Measurements from ENCODE around the gene GIMD1.

GIMD1 gene

DNA sequence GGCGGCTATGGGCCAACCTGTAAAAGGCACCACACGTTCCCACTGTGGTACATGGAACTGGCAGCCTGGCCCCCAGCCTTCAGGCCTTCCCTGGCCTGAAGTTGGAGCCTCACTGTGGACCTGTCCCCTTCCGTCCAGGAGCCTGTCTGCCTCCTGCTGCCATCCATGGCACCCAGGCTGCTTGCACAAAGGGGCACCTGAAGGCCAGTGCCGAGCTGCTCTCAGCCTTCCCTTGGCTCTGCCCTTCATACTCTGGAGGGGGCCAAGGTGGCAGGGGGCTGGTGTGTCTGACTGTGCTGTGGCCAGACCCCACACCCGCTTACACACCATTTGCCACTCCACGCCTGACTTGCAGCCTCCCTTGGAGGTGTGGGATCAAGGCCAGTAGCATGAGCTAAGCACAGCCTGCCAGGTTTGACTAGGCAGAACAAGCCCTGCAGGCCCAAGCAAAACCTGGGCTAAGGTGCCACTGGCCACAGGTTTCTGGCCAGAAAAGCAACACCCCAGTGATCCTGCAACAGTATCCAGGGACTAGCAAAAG lies 17.3 kb upstream of the GIMD1 start:
- POLR2A ChIA-PET: no interaction called here
- TF ChIP-seq, protein P1, sequence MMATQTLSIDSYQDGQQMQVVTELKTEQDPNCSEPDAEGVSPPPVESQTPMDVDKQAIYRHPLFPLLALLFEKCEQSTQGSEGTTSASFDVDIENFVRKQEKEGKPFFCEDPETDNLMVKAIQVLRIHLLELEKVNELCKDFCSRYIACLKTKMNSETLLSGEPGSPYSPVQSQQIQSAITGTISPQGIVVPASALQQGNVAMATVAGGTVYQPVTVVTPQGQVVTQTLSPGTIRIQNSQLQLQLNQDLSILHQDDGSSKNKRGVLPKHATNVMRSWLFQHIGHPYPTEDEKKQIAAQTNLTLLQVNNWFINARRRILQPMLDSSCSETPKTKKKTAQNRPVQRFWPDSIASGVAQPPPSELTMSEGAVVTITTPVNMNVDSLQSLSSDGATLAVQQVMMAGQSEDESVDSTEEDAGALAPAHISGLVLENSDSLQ (IDR thresholded peaks at IDR 0.05): no peak
- no peak for TF ChIP-seq L3MBTL2 (conservative IDR thresholded peaks at IDR 0.05)
- TF ChIP-seq FOXK2 (IDR thresholded peaks at IDR 0.05): no peak
- no peak for TF ChIP-seq NFRKB (IDR thresholded peaks at IDR 0.05)
- no peak for TF ChIP-seq BHLHE40 (IDR thresholded peaks at IDR 0.05; ENCODE audit: borderline replicate concordance)
- TF ChIP-seq SUZ12 (IDR thresholded peaks at IDR 0.05): no peak
- no peak for TF ChIP-seq ELF4 (IDR thresholded peaks at IDR 0.05)
- TF ChIP-seq FOXA1 (IDR thresholded peaks at IDR 0.05): no peak
- DNase-seq (ENCODE audit: extremely low spot score): no peak
- CTCF ChIA-PET: no interaction called here

DNA sequence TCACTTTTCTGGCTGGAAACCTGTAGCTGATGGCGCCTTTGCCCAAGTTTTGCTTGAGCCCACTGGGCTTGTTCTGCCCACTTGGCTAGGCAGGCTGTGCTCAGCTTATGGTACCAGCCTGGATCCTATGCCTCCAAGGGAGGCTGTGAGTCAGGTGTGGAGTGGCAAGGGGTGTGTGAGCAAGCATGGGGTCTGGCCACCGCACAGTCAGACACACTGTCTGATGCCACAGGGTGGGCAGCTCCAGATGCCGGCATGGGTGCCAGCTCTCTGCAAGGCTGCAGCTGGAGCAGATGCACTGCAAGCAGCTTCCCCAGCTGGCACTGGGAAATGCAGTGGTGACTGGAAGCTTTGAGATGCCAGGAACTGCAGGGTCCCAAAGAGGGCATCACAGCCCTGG lies 16.3 kb upstream of the GIMD1 start:
- TF ChIP-seq FOXM1 (IDR thresholded peaks at IDR 0.05; ENCODE audit: borderline replicate concordance) (no peak), SUZ12 (IDR thresholded peaks at IDR 0.05) (no peak)
- CTCF ChIA-PET: no interaction called here
- DNase-seq (ENCODE audit: extremely low spot score): no peak
- POLR2A ChIA-PET: no interaction called here

- POLR2A ChIA-PET: no interaction called here
- no peak for DNase-seq (ENCODE audit: extremely low spot score)
- TF ChIP-seq ARNT (IDR thresholded peaks at IDR 0.05) (no peak), LEF1 (IDR thresholded peaks at IDR 0.05; ENCODE audit: borderline replicate concordance) (no peak)
- TF ChIP-seq, protein P1 (IDR thresholded peaks at IDR 0.05): no peak
- CTCF ChIA-PET: no interaction called here
These were observed 11.6 kb upstream of the GIMD1 start for GRCh38 chr4:106380179-106380578.

DNA sequence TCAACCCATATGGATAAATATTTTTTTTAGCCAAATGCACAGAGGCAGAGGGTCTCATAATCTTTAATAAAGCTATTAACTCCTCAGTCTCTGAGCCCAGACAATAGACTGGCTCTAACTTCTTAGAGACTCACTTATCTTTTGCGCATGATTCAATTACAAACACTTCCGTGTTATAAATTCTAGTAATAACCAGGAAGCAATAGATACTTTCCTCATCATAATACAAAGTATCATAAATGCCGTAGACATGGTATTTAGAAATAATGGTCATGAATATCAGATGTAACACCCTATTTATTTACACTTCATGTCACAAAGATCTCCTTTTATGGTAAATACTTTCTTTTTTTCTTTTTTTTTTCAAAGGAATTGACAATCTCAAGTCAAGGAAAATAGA lies 4.4 kb upstream of the GIMD1 start:
- DNase-seq (ENCODE audit: extremely low spot score): no peak
- TF ChIP-seq HDGF (IDR thresholded peaks at IDR 0.05; ENCODE audit: borderline replicate concordance) (no peak), FOXM1 (IDR thresholded peaks at IDR 0.05; ENCODE audit: borderline replicate concordance) (no peak), ARNT (IDR thresholded peaks at IDR 0.05) (no peak), BHLHE40 (IDR thresholded peaks at IDR 0.05; ENCODE audit: borderline replicate concordance) (no peak), CTBP1 (IDR thresholded peaks at IDR 0.05; ENCODE audit: borderline replicate concordance) (no peak), SUZ12 (IDR thresholded peaks at IDR 0.05) (no peak), NFRKB (IDR thresholded peaks at IDR 0.05) (no peak), LEF1 (IDR thresholded peaks at IDR 0.05; ENCODE audit: borderline replicate concordance) (no peak), FOXK2 (IDR thresholded peaks at IDR 0.05) (no peak), ELF4 (IDR thresholded peaks at IDR 0.05) (no peak), L3MBTL2 (conservative IDR thresholded peaks at IDR 0.05) (no peak), ZNF384 (IDR thresholded peaks at IDR 0.05) (no peak), FOXA1 (IDR thresholded peaks at IDR 0.05) (no peak)
- TF ChIP-seq, protein P1 (IDR thresholded peaks at IDR 0.05): no peak
- POLR2A ChIA-PET: no interaction called here
- CTCF ChIA-PET: interaction anchor here (0.7 kb wide), 1 partner anchor 325 kb away, joined by 3 read pairs; no protein-coding TSS in a partner anchor

DNA sequence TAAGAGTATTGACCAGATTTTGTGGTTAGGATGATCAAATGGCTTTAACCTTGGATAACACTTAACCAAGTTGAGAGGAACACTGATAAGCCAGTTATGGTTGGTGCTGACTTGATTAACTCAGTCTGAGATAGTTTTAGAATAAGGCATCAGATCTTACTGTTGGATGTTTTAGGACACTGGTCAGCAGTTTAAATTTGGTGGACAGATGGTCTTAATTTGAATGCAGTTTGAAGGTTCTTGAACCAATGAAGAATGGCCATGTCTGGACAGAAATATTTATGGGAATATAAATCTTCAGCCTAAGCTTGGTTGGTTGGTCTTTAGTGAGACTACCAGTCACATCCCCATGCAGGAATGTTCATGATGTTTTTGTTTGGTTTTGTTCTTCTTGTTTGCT lies 2.6 kb upstream of the GIMD1 start:
- no peak for DNase-seq (ENCODE audit: extremely low spot score)
- TF ChIP-seq LEF1 (IDR thresholded peaks at IDR 0.05; ENCODE audit: borderline replicate concordance) (no peak), SP1 (IDR thresholded peaks at IDR 0.05) (no peak), HDGF (IDR thresholded peaks at IDR 0.05; ENCODE audit: borderline replicate concordance) (no peak), ZNF384 (IDR thresholded peaks at IDR 0.05) (no peak), CTBP1 (IDR thresholded peaks at IDR 0.05; ENCODE audit: borderline replicate concordance) (no peak), FOXM1 (IDR thresholded peaks at IDR 0.05; ENCODE audit: borderline replicate concordance) (no peak), NFRKB (IDR thresholded peaks at IDR 0.05) (no peak), ELF4 (IDR thresholded peaks at IDR 0.05) (no peak), SUZ12 (IDR thresholded peaks at IDR 0.05) (no peak), L3MBTL2 (conservative IDR thresholded peaks at IDR 0.05) (no peak), FOXA1 (IDR thresholded peaks at IDR 0.05) (no peak), BHLHE40 (IDR thresholded peaks at IDR 0.05; ENCODE audit: borderline replicate concordance) (no peak), FOXK2 (IDR thresholded peaks at IDR 0.05) (no peak), TARDBP (IDR thresholded peaks at IDR 0.05) (no peak), ARNT (IDR thresholded peaks at IDR 0.05) (no peak)
- CTCF ChIA-PET: no interaction called here
- POLR2A ChIA-PET: no interaction called here

- POLR2A ChIA-PET: no interaction called here
- TF ChIP-seq L3MBTL2 (conservative IDR thresholded peaks at IDR 0.05) (no peak), TARDBP (IDR thresholded peaks at IDR 0.05) (no peak), SUZ12 (IDR thresholded peaks at IDR 0.05) (no peak), LEF1 (IDR thresholded peaks at IDR 0.05; ENCODE audit: borderline replicate concordance) (no peak), SP1 (IDR thresholded peaks at IDR 0.05) (no peak), HDGF (IDR thresholded peaks at IDR 0.05; ENCODE audit: borderline replicate concordance) (no peak), NFRKB (IDR thresholded peaks at IDR 0.05) (no peak), ELF4 (IDR thresholded peaks at IDR 0.05) (no peak), FOXK2 (IDR thresholded peaks at IDR 0.05) (no peak), ARNT (IDR thresholded peaks at IDR 0.05) (no peak), BHLHE40 (IDR thresholded peaks at IDR 0.05; ENCODE audit: borderline replicate concordance) (no peak), FOXA1 (IDR thresholded peaks at IDR 0.05) (no peak), FOXM1 (IDR thresholded peaks at IDR 0.05; ENCODE audit: borderline replicate concordance) (no peak)
- TF ChIP-seq, protein P1 (IDR thresholded peaks at IDR 0.05): no peak
- no peak for DNase-seq (ENCODE audit: extremely low spot score)
- CTCF ChIA-PET: interaction anchor here (0.5 to 1.6 kb wide), 5 partner anchors 16 to 528 kb away, joined by 3 to 4 read pairs (median 3); no protein-coding TSS in a partner anchor
These were observed 1.6 kb upstream of the GIMD1 start for GRCh38 chr4:106370214-106370613.

All from HEK293T (cell line).